Mammary epithelial cell (primary cell): ENCODE measurements around the gene JPT2.

Experiments
- EZH2 ChIP-seq: IDR thresholded peaks from 2 replicates; pipeline ENCODE4 v1.6.1; 2012; ENCODE audit warnings: low read length, inconsistent platforms, borderline replicate concordance
- TF ChIP-seq, protein P1 (sequence below), 2 donors: IDR thresholded peaks in 1 of 2; conservative IDR thresholded peaks in 1 of 2; 2 replicates each; pipeline ENCODE4 v1.5.1; 2011 to 2012; ENCODE audit warnings: inconsistent platforms in 2 of 2, low read length in 2 of 2, mild to moderate bottlenecking in 2 of 2, control low read depth in 1 of 2, low read depth in 1 of 2; ENCODE audit not compliant: insufficient read depth in 1 of 2; ENCODE audit errors: extremely low read depth in 1 of 2

DNA sequence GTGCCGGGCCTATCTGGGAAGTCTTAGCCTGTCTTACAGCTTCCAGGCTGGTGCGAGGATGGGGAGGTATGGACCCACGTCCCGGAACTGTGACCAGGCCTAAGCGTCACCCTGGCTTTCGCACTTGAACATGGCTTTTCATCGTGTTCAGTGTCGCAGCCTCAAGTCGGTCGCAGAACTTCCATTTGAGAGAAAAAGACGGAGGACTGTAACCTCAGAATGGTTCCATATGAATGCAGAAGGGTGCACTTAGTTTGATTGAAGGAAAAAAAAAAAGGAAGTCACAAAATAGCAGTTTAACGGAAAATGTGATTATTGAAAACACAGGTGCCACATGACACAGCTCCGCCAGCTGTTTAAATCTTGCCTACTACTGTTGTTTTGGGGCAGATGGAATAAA, 30.2 kb upstream of the JPT2 start:
- TF ChIP-seq, protein P1, sequence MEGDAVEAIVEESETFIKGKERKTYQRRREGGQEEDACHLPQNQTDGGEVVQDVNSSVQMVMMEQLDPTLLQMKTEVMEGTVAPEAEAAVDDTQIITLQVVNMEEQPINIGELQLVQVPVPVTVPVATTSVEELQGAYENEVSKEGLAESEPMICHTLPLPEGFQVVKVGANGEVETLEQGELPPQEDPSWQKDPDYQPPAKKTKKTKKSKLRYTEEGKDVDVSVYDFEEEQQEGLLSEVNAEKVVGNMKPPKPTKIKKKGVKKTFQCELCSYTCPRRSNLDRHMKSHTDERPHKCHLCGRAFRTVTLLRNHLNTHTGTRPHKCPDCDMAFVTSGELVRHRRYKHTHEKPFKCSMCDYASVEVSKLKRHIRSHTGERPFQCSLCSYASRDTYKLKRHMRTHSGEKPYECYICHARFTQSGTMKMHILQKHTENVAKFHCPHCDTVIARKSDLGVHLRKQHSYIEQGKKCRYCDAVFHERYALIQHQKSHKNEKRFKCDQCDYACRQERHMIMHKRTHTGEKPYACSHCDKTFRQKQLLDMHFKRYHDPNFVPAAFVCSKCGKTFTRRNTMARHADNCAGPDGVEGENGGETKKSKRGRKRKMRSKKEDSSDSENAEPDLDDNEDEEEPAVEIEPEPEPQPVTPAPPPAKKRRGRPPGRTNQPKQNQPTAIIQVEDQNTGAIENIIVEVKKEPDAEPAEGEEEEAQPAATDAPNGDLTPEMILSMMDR (conservative IDR thresholded peaks at IDR 0.05 in 1 of 2, IDR thresholded peaks at IDR 0.05 in 1 of 2; ENCODE audit: extremely low read depth in 1 of 2, insufficient read depth in 1 of 2, low read depth in 1 of 2, low read length in 2 of 2), result no peak
- TF ChIP-seq EZH2, result no peak
